ENCODE results near the gene VDAC1. TPM values are rescaled to one million over a fixed set of nuclear protein-coding genes. Genes with fewer than 3 reads are reported as not detected.

The VDAC1 gene
- total RNA-seq, 1 experiment from 2014 or later = 334 TPM

DNA sequence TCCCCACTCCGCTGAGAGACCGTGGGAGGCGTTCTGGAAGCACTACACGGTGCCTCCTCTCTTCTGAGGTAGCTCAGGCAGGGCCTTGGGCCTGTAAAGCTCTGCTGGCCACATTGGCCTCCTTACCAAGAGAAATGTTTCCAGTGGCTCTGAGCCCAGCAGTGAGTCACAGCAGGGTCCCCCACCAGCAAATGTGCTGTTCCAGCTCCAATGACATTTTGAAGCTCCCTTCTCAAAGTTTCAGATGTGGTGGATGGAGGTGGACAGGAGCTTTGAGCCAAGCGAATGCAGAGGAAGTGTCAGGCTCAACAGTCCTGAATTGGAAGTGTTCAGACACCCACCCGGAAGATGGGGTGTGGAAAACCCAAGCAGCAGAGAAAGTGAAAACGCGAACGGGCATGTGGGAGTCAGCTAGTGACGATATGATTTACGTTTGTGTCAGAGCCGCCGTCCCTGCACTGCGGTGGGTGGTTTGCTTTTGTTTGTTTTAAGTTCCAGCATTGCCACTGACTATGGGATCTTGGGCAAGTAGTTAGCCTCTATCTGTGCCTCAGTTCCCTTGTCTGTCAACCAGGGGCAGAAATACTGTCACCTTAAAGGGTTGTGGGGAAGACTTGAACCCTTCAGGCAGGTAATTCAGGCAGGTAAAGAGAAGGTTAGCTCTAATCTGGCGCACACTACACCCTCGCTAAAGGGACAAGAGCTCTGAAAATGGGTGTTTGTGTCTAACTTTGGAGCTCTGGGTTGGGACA lies 74.5 kb downstream of the VDAC1 start:
- ChIA-PET POLR2A (interaction anchor here (0.7 kb wide), 1 partner anchor 9 kb away, joined by 3 read pairs; no protein-coding TSS in a partner anchor), CTCF (interaction anchor here (0.7 kb wide), 2 partner anchors 191 to 1291 kb away, joined by 3 read pairs; no protein-coding TSS in a partner anchor)
- no peak overlapping the region for H3K27ac Mint-ChIP-seq (ENCODE audit: low read depth, unreplicated experiment)
- TF ChIP-seq, protein P1, sequence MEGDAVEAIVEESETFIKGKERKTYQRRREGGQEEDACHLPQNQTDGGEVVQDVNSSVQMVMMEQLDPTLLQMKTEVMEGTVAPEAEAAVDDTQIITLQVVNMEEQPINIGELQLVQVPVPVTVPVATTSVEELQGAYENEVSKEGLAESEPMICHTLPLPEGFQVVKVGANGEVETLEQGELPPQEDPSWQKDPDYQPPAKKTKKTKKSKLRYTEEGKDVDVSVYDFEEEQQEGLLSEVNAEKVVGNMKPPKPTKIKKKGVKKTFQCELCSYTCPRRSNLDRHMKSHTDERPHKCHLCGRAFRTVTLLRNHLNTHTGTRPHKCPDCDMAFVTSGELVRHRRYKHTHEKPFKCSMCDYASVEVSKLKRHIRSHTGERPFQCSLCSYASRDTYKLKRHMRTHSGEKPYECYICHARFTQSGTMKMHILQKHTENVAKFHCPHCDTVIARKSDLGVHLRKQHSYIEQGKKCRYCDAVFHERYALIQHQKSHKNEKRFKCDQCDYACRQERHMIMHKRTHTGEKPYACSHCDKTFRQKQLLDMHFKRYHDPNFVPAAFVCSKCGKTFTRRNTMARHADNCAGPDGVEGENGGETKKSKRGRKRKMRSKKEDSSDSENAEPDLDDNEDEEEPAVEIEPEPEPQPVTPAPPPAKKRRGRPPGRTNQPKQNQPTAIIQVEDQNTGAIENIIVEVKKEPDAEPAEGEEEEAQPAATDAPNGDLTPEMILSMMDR (IDR thresholded peaks at IDR 0.05; ENCODE audit: unreplicated experiment) = no peak
- intact Hi-C loops (cut with micrococcal nuclease) = no loop called here
- H3K9me3 Mint-ChIP-seq (ENCODE audit: unreplicated experiment) = no peaks in the 10 kb centered on the region
- H3K36me3 Mint-ChIP-seq (ENCODE audit: insufficient read depth, unreplicated experiment) = no peaks in the 10 kb centered on the region
- H3K4me3 Mint-ChIP-seq (ENCODE audit: unreplicated experiment) = no peak overlapping the region
- no peaks in the 10 kb centered on the region for H3K4me1 Mint-ChIP-seq (ENCODE audit: insufficient read depth, unreplicated experiment)
- DNase-seq (ENCODE audit: unreplicated experiment) = peak; percentile 20
- BruUV-seq (replicated peaks) = no TSS peak
- H3K27me3 Mint-ChIP-seq (ENCODE audit: insufficient read depth, unreplicated experiment) = peaks cover 7% of the 10 kb centered on the region

DNA sequence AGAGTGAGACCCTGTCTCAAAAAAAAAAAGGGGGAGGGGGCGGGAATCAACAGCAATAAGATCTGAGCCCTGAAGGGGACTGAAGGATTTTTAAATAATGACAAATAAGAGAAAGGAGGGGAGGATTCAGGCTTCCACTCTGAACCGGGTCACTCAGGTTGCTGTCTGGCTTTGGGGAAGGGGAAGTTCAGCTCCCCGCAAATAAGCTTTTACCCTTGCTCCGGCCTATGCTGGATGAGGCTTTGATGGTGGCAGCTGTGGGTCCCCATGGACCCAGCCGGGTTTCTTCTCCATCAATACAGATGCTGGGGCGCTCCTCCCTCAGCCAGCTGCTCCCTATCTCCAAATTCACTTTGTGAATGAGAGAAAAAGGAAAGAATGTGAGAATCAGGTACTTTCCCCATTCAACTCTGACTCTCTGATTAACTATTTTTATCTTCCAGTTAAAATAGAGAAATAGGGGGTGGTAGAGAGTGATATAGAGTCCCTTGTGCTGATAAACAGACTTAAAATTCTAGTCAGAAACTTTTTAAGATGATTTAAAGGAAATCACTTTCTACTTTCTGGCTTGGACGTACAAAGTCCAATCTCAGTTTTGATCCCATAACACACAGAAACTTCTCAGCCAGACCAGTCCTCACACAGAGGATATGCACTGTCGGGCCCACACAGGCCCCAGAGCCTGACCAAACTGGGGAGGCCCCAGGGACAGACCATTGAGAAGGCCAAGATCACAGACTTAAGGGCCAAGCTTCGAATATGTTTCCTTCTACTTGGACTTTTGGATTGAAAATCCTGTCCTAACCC lies 76.0 kb downstream of the VDAC1 start:
- no peaks in the 10 kb centered on the region for H3K36me3 Mint-ChIP-seq (ENCODE audit: insufficient read depth, unreplicated experiment)
- no peak for DNase-seq (ENCODE audit: unreplicated experiment)
- H3K27me3 Mint-ChIP-seq (ENCODE audit: insufficient read depth, unreplicated experiment) = peaks cover 21% of the 10 kb centered on the region
- TF ChIP-seq, protein P1 (IDR thresholded peaks at IDR 0.05; ENCODE audit: unreplicated experiment) = no peak
- BruUV-seq (replicated peaks) = no TSS peak
- H3K27ac Mint-ChIP-seq (ENCODE audit: low read depth, unreplicated experiment) = no peak overlapping the region
- no peaks in the 10 kb centered on the region for H3K4me1 Mint-ChIP-seq (ENCODE audit: insufficient read depth, unreplicated experiment)
- ChIA-PET POLR2A (interaction anchor here (0.7 kb wide), 1 partner anchor 10 kb away, joined by 3 read pairs; no protein-coding TSS in a partner anchor), CTCF (interaction anchor here (0.6 to 0.7 kb wide), 3 partner anchors 269 to 495 kb away, joined by 3 to 6 read pairs (median 3); no protein-coding TSS in a partner anchor)
- H3K9me3 Mint-ChIP-seq (ENCODE audit: unreplicated experiment) = no peaks in the 10 kb centered on the region
- intact Hi-C loops (cut with micrococcal nuclease) = no loop called here
- no peak overlapping the region for H3K4me3 Mint-ChIP-seq (ENCODE audit: unreplicated experiment)

- no peak for DNase-seq (ENCODE audit: unreplicated experiment)
- no peak overlapping the region for H3K4me3 Mint-ChIP-seq (ENCODE audit: unreplicated experiment)
- intact Hi-C loops (cut with micrococcal nuclease) = no loop called here
- POLR2A ChIA-PET = no interaction called here
- H3K9me3 Mint-ChIP-seq (ENCODE audit: unreplicated experiment) = no peaks in the 10 kb centered on the region
- CTCF ChIA-PET = interaction anchor here (0.6 kb wide), 1 partner anchor 318 kb away, joined by 6 read pairs; no protein-coding TSS in a partner anchor
- peaks cover 30% of the 10 kb centered on the region for H3K27me3 Mint-ChIP-seq (ENCODE audit: insufficient read depth, unreplicated experiment)
- no TSS peak for BruUV-seq (replicated peaks)
- no peaks in the 10 kb centered on the region for H3K4me1 Mint-ChIP-seq (ENCODE audit: insufficient read depth, unreplicated experiment)
- no peak overlapping the region for H3K27ac Mint-ChIP-seq (ENCODE audit: low read depth, unreplicated experiment)
- H3K36me3 Mint-ChIP-seq (ENCODE audit: insufficient read depth, unreplicated experiment) = no peaks in the 10 kb centered on the region
- TF ChIP-seq, protein P1 (IDR thresholded peaks at IDR 0.05; ENCODE audit: unreplicated experiment) = no peak
Measured at GRCh38 chr5:133927300-133928180, 77.2 kb downstream of the VDAC1 start.
